GM15510 (cell line): ENCODE results near the gene ELMOD3.

Experiments
- POLR2A ChIP-seq: IDR thresholded peaks from 3 replicates; pipeline ENCODE4 v1.6.1; 2011; ENCODE audit warnings: borderline replicate concordance; ENCODE audit not compliant: insufficient read length; ENCODE audit errors: extremely low read depth

Gene ELMOD3

DNA sequence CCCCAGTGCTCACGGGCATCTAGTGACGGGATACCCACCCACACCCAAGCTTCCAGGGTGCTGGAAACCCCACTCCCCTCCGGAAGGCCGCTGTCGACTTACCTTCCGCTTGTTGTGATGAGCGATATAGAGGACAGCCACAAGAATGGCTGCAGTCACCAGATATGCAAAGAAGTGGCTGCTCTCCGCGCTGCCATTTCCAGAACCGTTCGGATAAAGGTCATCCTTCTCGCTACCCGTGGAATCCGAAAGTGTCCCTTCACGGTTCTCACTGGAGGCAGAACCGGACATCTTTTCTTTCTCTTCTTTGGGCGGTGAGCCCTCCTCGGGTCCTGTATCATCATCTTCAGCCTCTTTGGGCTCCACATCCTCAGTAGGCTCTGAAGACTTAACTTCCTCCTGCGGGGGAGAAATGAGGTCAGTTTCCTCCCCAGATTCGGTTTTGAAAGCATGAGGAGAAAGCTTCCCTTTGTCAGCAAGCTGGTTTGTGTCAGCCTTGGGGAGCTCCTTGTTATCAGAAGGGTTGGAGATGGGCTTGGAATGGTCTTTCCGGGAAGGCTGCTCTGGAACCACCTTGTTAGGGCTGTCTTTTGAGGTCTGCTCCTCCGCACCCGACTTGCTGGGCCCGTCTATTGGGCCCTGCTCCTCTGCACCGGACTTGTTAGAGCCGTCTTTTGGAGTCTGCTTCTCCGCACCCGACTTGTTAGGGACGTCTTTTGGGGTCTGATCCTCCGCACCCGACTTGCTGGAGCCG is 28.0 kb upstream of the ELMOD3 start:
- TF ChIP-seq POLR2A = no peak

DNA sequence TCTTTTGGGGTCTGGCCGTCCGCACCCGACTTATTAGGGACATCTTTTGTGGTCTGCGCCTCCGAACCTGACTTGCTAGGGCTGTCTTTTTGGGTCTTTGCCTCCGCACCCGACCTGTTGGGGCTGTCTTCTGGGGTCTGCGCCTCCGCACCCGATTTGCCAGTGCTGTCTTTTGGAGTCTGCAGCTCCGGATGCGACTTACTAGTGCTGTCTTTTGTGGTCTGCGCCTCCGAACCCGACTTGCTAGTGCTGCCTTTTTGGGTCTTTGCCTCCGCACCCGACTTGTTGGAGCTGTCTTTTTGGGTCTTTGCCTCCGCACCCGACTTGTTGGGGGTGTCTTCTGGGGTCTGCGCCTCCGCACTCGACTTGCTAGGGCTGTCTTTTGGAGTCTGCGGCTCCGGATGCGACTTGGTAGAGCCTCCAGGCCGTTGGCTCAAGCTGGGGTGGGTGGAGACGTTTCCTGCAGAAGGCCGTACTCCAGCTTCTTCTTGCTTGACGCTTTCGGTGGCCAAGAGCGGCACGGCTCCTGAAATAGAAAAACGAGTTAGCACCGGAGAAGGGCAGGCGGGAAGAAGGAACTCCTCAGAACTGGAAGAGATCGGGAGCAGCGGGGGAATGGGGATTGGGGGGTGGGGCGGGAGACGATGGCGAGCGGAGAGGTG is 27.3 kb upstream of the ELMOD3 start:
- TF ChIP-seq POLR2A = no peak

DNA sequence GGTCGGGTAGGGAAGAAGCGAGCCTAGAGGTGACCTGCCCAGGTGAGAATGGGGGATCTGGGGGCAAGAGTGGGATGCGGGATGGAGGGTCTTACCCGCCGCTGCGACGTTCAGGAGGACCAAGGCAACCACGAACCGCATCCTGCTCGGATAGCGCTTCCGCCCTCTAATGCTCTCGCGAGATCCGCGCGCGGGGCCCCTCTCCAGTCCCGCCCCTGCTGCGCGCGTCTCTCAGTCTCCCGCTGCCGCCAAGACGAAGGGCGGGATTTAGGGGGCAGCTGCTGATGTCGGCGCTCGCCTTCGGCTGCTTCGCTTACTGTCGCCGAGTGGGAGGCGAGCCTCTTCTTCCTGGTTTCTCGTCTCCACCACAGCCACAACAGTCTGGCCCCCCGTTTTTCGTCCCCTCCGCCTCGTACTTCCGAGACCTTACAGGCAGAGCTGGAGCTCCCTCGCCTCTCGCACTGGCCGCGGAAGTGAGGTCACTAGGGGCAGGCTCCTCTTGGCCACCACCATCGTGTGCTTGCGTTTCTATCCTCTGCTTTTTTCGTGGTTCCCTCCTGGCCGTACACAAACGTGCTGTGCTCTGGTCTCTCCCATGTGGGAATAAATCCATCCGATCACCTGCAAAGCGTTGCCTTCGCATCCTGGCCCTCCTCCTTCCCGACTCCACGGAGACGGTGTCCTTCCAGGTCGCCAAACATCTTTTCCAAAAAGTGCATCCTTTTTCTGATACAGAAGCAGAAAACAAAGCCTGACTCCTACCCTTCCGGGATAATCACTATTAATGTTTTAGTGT is 26.5 kb upstream of the ELMOD3 start, which contains the start of gene TGOLN2:
Gene TGOLN2, minus strand, starts transcription at position 168 of the 796 bp plus-strand sequence. Its CDS starts 27 bp downstream, at position 141.
- TF ChIP-seq POLR2A = peak; percentile 99

DNA sequence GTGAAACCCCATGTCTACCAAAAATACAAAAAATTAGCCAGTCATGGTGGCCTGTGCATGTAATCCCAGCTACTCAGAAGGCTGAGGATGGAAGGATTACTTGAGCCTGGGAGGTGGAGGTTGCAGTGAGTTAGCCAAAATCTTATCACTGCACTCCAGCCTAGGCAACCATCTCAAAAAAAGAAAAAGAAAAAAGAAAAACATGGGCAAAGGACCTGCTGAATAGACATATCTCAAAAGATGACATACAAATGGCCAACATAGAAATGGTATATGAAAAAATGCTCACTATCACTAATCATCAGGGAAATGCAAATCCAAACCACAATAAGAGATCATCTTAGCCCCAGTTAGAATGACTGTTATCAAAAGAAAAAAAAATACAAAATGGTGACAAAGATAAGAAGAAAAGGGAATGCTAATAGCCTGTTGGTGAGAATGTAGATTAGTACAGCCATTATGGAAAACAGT is 25.4 kb upstream of the ELMOD3 start:
- TF ChIP-seq POLR2A = no peak

DNA sequence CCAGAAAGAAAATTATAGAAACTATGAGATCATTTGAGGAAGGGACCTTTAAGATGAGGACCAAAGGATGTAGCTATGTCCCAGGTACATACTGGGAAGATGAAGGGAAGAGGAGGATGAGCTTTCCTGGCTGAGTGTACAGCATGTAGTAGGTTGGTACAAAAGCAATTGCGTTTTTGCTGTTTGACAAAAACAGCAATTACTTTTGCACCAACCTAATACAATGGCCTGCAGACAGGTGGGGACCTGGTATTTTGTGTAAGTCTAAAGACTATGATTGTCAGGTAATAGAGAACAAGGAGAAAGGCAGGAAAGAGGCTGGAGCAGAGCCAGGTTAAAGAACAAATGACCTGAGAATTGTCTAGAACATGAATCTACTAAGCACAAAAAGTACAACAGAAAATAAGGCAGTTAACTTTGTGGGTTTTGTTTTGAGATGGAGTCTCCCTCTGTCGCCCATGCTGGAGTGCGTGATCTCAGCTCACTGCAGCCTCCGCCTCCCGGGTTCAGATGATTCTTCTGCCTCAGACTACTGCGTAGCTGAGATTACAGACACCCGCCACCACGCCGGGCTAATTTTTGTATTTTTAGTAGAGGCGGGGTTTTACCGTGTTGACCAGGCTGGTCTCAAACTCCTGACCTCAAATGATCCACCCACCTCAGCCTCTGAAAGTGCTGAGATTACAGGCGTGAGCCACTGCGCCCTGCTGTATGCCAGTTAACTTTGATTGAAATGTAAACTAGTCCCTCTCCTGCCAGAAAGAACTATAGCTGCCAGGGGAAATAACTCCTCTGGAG is 23.5 kb upstream of the ELMOD3 start:
- no peak for TF ChIP-seq POLR2A

DNA sequence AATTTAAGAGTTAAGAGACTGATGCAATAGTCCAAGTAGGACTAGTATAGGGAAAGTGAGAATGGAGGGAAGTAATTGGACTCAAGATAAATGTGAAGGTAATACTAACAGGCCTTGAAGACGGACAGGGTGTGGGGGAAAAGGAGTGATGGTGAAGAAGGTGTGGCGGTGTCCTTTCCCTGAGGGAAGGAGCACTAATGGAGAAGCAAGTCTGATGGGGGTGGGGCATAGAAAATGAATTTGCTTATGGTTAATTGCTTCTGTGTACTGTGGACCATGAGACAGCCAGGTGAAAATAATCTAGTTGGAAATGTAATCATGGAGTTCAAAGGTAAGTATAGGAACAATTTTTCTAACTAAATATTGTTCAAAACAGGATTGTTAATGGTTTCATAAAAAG is 19.6 kb upstream of the ELMOD3 start:
- TF ChIP-seq POLR2A = no peak

DNA sequence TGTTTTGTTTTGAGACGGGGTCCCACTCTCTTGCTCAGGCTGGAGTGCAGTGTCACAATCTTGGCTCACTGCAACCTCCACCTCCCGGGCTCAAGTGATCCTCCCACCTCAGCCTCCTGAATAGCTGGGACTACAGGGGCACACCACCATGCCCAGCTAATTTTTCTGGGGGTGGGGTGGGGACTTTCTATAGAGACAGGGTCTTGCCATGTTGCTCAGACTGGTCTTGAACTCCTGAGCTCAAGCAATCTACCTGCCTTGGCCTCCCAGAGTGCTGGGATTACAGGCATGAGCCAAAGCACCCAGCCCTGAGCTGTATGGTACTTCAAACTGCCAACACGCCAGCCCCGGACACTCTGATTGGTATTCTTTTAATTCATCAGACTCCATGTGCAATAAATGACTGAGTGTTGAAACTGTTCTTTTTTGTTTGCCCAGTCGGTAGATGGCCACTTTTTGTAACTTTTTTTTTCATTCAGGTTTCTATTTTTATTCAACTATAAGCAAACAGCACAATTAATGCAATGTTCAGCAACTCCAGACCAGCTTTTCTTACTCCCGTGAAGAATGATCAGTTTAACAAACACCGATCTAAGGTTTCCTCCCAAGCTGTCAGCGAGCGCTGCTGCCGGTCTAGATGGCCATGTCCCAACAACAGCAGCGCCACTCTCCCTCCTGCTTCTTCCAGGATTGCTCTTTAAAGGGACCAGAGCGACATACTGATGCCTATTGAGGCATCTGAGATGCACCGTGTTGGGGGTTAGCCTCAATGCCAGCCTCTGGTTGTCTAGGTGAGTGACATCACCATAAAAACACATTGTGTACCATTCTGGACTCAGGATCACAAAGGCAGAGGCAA is 14.3 kb upstream of the ELMOD3 start:
- no peak for TF ChIP-seq POLR2A

DNA sequence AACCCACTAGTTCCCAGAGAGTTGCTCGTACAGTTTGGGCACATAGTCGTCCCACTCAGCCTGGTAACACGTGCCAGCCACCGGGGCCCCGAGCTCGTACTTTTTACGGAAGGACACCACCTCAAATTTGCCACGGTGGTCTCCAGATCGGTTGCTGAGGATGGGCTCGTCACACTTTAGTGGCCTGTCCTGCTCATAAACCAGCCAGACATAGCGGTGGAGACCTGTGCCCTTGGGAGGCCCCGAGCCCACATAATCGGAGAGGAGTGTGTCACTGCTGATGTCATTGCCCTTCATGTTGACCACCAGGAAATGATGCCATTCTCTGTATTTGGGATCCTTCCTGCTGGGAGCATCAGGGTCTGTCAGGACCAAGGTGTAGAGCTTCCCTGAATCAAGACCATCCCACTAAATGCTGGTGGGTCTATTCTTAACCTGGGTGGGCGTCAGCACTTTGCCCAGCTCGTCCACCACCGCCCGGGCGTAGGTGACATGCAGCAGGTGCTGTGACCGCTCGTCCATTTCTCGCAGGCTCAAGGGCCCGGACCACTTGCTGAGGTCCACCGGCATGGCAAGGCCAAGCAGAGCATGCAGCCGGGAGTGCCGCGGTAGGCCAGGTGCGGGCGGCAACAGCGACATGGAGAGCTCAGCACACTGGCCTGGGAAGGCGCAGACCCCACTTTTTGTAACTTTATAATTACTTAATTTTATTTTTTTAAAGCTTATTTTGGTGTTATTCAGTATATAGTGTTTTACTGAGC is 13.1 kb upstream of the ELMOD3 start:
- no peak for TF ChIP-seq POLR2A

DNA sequence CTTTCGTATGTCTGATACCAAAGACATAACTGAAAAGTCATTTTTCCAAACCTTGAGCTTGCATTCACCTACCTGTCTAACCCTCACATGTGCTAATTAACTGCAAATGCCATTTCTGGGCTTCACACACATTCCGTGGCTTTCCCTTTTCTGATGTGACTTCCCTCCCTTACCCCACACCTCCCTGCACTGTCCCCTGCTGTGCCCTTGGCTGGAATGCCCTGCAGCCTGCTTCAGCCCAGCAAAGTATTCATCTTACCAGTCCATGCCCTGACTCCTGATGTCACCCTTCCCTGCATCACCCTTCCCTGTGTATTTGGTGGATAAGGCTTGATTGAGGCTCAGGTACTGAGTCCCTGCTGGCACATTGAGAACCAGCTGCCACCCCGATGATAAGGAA is 12.4 kb upstream of the ELMOD3 start:
- no peak for TF ChIP-seq POLR2A

DNA sequence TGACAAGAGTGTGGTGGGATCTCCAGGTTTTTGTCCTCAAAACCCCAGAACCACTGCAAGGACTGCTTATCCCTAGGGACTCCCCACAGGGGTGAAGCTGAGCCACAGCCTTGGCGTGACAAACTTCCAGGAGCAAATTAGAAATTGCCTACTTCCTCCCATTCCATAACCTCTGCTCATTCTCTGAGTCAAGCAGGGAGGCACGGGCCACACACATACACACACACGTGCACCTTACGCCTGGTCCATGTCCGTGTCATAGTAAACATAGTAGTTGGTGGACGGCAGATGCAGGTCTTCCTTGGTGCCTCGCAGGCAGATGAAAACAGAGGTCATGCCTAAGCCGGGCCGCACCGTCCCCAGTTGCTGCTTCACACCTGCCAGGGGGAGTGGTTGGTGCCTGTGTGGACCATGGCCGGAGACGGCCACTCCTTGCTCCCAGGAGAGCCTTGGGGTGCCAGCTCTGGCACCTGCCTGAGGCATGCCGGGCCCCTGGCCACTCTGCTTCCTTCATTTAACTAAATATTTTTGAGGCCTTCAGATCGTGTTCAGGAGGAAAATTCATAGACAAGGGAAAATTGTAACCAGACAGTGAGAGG is 10.1 kb upstream of the ELMOD3 start:
- no peak for TF ChIP-seq POLR2A

DNA sequence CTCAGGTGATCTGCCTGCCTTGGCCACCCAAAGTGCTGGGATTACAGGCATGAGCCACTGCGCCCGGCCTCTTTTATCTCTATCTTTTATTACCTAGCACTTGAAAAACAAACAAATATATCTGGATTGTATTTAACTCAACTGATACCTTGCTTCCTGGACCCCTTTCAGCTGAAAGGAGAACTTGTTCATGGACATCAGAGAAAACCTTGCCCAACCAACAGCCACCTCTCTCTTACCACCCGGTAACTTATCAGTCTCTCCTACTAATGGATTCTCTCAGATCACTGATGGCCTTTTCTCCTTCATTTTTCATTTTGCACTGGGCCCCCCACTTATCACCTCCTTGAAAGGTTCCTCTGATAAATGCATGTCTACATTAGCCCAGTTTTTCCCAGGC is 7.0 kb upstream of the ELMOD3 start:
- no peak for TF ChIP-seq POLR2A

DNA sequence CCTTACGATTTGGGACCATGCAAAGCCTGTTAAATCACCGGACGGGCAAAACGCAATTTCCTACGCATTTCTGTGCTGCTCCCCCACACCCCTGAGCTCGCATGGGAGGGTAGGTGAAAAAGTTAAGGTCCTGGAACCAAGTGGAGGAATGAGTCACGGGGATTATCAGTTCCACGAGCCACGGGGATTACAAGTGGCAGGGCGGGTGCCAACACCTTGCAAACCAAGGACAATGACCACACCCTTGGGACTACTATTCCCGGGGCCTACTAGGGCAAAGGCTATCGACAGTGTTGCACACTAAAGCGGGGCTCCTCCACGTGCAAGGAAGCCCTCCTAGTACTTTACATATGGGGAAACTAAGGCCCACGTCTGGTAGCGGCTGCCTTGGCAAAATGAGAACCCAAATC is 688 bp upstream of the ELMOD3 start:
- no peak for TF ChIP-seq POLR2A

DNA sequence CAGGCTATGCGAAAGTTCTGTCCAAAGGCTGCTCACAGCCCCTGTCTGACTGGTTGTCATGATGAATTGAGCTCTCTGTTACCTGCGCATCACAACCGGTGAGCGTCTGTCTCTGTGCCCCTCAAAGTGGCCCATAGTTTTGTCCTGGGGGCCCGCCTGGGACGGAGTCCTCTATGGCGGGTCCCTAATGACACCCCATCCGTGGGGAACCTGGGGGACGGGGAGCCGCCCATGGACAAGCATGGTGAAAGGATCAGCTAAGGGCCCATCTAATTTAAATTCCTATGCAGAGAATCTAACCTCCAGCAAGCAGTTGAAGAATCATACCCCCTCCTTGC is 473 bp downstream of the ELMOD3 start:
- no peak for TF ChIP-seq POLR2A

DNA sequence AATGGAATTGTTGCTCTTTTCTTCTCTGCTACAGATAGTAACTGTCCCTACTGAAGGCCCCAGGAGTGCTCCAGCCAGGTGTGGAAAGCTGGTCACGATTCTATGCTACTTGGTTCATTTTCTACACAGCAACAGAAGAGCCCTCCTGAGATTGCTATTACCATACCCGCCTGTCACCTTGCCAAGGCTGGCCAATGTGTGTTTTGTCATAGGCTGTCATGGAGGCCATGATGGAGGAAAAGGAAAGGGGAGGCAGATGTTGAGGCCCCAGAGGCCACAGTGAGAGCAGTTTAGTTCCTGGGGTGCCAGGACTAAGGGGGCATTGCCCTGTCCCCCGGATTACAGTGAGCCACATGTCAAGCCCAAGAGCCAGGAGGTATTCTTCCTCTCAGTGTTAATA is 952 bp downstream of the ELMOD3 start:
- TF ChIP-seq POLR2A = no peak
